Measurements from ENCODE around the gene DOK5.

DNA sequence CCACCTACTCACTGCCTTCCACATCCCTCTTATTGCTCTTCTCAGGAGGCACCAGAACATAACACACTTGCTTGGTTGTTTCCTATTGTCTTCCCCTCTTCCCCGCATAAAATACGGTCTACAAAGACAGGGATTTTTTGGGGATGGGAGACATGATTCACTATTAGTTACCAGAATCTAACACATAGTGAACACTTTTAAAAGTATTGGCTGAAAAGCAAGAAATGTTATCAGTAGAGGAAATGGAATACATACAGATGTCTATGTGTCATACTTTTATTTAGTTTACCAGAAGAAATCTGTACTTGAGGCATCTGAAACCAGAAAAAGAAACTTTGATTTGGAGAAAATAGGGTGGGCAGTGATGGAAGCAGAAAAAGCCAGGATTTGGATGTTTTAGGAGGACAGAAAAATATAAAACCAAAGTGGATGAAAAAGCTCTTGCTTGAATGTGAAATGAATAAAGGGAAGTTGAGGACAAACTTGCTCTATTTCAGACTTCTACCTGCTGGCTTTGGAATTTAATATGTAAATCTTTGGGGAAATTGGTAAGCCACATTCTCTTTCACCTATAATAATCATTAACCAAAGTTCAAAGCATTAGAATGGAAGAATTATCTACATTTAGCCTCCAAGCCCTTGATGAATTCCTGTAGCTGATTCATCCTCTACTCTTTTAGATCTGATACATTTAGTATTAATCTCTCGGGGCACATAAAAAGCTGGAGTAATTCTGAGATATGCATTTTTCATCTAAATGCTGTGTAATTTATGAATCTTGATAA is 82.6 kb downstream of the DOK5 start:
- TF ChIP-seq GATA3 (IDR thresholded peaks at IDR 0.05; ENCODE audit: low read depth, low read length) (no peak), GATA2 (IDR thresholded peaks at IDR 0.05; ENCODE audit: low read depth, low read length) (no peak)

All from SH-SY5Y (cell line).